Glomerular endothelial cell (primary cell): ENCODE data around the gene TBX1. TPM values are rescaled to one million over a fixed set of nuclear protein-coding genes. Genes with fewer than 3 reads are reported as not detected.

ENCODE experiments used
- DNase-seq: peaks from one replicate; pipeline ENCODE4 v3.0.0-alpha.2; 2011; ENCODE audit warnings: low read depth, low spot score; ENCODE audit errors: extremely low read depth
- total RNA-seq: library from RNA; depleted of rRNA; stranded (reverse); fragments of >200 nt; gene quantifications from 2 replicates; pipeline ENCODE4 v1.2.3, GENCODE V29; 2015

Gene TBX1
- total RNA-seq, 1 donor from 2014 or later, result 3.6 TPM

DNA sequence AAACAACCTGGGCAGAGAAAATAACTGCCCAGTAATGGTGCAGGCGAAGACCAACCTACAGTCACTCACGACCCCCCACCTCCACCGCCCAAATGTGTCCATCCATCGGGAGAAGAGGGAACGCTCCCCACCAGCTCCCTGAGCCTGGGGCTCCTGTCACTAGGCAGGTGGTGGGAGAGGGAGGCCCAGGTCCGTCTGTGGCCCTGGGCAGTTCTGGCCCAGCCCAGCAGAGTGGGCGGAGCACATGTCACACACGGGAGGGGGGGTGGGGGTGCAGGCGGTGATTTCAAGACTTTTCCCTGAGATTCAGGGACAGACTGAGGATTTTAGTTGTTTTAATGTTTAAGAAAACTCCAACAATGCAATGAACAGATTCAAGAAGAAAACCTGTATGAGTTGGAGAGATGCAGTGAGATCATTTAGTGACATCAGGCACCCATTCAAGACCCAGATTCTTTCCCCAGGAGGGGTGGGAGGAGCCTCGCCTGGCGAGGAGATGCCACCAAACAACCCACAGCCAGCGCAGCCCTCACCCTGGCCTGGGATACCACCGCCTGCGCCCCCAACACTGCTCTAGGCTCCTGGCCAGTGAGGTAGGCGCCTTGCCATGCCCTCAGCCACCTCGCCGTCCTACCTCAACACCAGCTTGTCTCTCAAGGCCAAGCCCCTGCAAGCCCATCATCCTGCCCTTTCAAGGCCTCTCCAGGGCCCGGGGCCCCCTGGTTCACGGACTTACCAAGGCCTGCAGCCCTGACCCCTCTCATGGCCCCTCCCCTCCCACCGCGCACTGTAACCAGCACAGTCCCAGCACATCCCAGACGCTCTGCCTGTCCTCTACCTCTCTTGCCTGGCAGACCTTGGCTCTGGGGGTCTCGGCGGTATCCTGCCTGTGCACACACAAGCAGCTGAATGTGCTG, 36.8 kb downstream of the TBX1 start:
- DNase-seq, result no peak

DNA sequence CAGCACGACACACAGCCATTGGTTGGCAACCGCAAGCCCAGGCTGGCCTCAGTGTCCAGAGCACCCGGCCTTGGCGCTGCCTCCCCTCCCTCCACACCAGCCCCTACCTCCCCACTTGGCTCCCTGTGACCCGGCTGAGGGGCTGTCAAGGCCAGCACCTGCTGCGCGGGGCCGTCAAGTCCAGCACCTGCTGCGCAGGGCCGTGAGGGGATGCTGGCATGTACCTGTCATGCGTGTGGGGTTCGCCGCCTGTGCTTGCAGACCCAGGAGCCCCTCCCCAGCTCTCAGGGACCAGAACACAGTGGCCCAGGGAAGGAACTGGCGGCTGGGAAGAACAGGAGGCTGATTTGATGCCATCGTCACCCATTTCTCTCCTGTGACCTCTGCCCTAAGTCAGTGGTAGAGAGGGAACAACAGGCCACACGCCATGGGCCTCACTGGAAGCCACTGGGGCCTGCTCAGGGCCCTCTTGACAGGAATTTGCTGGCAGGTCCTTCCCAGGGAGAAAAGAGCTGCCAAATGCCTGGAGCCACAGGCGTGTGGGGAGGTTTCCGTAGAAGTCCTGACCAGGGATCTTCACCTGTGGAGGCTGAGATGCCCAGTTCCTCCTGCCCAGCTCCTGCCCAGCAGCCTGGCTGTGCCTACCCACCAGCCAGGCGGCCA, 37.6 kb downstream of the TBX1 start:
- no peak for DNase-seq

DNA sequence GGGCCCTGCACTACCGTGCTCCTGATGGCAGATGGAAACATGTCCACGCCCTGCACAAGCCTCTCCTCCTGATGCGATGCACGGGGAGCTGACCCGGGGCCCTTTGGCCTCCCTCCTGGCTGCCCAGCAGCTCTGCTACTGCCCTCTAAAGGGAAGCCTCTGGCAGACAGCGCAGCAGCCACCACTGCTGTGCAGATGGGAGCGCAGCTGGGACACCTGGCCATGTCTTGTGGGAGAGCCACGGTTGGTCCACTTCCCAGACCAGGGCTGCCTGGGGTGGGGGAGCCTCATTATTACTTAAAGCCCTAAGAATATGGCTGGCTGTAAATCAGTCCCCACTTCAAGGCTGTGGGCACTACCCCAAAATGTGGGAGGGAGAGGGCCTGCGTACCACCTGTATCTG, 38.3 kb downstream of the TBX1 start:
- DNase-seq, result no peak

DNA sequence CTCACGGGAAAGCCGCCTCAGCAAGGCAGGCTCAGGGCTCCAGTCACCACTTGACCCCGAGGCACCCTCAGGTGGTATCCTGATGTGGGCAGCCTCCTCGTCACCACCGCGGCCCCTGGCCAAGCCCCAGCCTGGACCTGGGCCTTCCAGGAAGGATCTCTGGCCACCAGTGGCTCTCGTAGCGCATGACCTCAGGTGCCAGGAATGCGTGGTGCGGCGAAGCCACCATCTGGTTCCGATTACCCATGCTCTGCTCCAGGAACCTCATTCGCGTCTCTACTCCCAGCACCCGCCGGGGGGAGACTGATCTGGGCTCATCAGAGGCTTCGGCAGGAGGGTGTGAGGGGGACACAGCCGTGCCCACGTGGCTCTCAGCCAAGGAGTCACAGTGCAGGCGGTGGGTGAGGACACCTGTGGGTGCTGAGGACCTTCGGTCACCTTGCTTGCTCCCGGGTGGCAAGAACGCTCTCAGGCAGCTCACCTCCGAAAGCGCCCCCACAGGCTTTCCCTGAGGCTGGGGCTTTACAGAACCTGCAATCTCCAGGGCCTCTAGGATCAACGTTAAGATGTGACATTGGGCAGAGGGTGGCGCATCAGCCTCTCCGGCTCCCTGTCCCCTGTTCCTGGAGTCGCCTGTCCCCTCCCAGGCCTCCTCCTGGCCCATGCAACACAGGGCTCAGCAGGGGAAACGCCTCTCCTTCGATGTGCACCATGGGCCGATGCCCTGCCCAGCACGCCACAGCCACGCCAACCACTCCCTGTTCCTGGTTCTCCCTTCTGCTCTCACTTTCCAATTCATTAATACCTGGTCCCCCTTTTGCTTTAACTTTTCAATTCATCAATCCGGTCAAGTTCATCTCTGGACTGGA, 39.0 kb downstream of the TBX1 start:
- DNase-seq, result no peak

DNA sequence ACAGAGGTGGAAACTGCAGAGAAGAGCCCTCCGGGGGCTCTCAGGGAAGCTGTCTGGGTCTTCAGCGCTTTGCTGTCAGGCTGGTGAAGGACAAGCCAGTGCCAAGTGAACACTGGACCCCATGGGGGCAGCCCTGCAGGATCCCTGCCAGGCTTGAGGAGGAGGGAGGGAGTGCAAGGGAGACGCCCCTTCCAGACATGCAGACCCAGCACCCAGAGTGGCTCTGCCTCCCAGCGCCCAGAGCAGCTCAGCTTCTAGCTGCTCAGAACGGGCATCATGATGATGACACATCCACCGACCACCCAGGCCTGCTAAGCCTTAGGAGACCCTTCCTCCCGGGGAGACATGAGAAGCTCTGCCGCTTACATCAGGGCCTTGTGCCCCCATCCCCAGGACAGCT, 39.7 kb downstream of the TBX1 start:
- no peak for DNase-seq

DNA sequence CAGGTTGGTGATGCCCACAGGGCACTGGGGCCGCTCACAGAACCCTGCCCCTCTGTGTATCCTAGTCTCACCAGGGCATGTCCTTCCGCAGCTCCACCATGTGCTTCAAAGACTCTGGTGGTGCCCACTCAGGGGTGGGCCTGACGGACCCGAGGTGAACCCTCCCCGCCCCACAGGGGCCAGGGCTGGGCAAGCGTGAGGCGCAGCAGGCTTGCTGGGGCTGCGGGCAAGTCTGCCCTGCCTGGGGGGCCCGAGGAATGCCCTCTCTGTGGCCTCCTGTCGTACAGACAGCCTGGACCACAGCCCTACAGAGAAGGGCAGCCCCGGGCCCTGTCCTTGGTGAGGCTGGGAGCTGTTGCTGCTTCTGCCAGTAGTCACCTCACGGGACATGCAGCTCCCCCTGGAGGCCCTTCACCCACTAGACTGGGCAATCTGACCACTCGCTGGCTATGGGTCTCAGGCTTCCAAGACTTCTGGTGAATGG, 40.2 kb downstream of the TBX1 start:
- no peak for DNase-seq

DNA sequence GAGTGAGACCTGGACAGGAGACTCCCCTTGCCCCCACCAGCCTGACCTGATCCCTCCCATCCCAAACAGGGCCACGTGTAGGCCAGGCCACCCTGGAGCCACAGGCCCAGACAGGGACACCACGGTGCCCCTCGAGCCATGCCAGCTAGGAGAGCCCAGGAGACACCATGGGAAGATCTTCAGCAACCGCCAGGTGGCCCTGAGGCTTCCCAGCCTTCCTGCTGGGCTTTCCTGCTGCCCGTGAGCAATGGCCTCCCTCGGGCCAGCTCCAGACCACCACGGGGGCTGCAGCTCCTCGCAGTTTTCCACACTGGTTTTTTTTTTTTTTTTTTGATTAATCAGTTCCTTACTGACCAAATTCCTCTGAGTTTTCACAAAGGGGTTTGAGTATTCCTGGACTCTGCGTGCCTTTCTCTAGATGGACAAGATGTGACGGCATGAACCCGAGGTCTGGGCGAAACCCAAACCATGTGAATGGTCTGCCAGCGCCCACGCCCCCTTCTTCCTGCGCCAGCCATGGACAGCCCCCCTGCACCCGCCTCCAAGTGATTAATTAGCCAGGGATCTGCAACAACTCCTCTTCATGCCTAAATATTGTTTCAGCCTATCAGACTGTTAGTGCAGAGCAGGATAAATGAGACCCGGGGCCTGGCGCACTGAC, 40.9 kb downstream of the TBX1 start:
- no peak for DNase-seq

DNA sequence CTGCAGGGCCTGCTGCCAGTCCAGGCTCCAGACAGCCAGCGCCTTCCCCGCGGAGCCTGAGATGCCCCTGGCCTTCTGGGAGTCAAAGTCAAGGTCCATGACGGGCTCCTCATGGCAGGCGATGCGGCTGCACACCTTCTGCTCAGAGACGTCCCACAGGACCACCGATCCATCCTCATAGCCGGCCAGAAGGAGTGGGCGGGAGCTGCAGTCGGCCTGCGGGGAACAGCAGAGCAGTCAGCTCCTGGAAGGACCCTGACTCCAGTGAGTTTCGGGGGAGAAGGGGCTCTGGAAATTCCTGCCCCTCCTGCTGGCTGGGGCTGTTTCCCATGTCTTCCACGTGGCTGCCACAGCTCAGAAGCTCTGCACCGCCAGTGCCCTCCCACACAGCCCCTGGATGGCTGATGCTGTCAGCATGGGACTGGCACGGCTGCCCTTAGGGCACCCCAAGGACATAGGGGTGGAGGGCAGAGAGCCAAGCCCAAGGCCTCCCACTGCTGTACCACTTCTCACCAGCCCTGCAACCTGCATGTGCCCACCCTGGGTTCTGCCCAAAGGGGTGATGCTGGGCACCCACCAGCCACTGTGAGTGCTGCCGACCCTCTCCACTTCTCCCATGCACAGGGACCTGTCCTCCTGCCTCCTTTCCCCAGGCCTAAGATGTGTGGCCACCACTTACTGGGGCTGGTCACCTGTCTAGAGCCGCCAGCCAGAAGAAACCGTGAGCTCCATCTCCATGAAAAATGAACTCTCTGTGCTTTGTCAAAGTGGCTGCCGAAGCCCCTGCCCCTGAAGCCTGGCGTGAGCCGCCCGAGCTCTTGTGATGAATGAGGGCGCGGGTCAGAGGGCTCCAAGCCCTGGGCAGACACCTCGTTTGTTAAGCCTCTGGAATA, 41.7 kb downstream of the TBX1 start:
- no peak for DNase-seq

DNA sequence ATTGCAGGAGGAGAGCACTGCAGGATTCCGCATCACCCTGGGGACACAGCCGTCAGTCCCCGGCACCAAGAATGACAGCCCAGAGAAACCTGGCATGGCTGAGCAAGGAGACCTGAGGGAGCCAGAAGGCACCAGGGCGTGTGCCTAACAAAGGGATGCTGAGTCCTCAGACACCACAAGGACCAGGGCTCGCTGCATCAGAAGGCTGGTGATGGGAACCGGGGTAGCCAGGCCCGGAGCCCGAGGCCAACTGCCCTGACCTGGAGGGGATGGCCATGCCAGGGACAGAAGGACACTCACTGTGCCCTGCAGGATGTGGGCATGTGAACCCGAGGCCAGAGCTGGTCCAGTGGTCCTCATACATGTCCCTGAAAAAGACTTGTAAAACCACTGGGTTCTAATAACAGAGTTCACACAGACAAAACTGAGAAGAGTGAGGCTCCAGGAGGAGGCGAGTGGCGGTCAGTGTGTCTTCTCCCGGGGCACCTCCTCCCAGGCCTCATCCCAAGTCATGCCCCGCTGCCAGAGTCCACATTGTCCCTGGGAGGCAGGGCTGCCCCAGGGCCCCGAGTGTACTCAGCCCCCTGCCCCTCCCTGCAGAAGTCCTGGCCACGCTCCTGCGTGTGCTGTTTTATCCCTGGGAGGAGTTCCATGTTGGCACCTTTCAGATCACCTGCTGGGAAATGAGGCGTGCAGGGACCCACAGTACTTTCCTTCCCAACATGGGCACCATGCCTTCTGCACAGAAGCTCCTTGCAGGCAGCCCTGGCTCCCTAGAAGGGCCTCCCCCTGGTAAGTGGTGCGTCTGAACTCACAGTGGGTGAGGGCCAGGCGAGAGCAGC, 42.5 kb downstream of the TBX1 start:
- no peak for DNase-seq

DNA sequence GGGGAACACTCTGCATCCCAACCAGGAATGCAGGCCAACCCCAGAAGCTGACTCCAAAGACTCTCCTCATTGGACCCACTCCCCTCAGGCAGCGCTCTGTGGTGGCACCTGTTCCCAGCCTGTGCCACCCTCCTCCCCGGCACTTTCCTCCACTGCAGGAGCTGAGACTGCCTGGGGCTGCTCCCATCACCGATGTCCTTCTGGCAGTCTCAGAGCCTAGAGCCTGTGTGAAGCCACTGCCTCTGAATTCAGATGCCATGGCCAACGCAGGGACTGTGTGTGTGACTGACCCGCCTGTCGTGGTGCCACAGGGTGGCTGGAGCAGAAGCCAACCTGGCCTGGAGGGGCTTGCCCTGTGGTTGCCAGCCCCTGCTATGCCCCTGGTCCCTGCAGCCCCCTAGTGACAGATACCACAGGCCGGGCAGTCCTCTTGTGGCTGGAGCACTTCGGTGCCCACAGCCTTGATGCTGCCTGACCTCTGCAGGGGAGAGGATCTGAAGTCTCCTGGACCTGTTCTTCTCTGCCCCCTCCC, 43.2 kb downstream of the TBX1 start:
- no peak for DNase-seq

DNA sequence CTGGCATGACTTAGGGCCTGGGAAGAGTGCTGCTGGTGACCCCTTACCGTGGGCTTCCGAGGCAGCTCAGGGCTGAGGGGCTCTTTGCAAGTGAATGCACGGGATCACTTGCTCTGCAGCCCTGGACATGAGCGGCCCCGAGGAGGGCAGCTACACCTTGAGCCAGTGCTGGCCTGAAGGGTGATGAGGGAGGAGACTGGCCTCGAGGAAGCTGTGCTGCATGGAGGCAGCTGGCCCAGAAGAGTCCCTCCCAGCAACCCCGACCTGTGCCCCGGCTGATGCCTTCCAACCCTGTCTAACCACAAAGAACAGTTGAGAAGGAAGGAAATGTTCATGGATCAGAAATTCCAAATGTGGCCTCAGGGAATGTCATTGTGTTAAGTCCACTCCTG, 45.2 kb downstream of the TBX1 start:
- no peak for DNase-seq

DNA sequence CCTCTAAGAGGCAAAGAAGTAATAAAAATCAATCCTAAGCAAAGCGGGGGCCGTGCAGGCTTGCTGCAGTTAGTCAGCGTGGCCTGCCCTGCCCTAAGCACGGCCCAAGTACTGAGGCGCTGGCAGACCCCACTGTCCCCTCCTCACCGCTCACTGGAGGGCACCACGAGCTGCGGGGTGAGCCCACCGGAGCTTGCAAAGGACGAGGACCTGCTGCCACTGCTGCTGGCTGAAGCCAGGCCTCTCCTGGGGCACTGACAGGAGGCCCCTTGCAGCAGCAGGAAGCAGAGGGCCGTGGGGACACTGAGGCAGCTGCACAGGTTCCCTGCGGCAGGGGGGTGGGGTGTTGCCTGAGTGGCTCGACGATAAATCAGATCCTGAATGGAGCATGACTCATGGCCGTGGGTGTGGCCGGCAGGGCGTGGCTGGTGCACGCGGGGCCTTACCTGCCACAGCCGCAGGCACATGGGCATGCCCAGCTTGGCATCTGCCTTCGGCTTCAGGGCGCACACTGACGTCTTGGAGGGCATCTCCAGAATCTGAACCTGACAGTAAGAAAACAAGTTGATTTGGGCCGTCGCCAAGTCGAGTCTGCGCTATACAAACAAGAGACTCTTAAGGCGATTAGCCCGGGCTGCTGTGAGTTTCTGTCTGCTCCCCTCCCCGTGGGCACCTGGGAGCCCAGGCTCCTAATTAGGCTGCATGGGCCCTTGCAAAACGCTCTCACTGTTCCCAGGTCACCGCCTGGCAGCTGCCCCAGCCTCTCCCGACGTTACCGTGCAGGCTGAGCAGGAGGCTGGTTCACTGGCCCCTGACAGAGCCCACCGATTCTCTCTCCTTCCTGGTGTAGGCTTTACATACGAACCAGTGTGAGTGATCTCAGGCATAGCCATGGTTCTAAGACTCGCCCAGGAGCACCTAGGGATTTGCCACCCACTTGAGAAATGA, 45.9 kb downstream of the TBX1 start:
- DNase-seq, result no peak

DNA sequence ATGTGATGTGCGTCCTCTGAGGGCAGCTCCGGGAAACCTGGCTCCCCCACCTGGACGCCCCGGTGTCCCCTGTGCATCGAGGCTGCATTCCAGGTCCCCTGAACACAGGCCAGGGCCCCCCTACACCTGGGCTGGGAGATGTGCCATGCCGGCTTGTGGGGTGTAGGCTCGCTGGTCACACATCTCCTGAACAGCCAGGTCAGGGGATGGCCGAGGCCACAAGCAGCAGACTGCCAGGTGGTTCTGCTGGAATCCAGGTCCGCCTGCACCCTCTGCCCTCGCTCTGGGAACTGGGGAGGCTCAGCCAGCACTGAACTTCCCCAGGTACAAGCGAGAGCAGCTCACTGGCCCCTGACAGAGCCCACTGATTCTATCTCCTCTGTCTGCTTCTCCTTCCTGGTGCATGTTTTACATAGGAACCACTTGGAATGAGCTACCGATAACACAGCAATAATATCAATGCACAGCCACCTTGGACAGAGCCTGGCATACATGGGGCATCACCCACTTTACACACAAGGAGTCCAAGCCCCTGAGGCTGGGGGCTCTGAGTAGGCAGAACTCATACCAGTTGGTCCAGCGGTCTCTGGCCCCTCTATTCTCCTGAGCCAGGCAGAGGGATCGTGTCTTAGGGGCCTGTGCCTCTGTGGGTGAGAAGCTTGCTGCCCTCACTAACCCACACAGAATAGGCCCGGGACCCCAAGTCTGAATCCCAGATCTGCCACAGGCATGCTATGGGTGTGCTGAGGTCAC, 46.8 kb downstream of the TBX1 start:
- DNase-seq, result no peak

DNA sequence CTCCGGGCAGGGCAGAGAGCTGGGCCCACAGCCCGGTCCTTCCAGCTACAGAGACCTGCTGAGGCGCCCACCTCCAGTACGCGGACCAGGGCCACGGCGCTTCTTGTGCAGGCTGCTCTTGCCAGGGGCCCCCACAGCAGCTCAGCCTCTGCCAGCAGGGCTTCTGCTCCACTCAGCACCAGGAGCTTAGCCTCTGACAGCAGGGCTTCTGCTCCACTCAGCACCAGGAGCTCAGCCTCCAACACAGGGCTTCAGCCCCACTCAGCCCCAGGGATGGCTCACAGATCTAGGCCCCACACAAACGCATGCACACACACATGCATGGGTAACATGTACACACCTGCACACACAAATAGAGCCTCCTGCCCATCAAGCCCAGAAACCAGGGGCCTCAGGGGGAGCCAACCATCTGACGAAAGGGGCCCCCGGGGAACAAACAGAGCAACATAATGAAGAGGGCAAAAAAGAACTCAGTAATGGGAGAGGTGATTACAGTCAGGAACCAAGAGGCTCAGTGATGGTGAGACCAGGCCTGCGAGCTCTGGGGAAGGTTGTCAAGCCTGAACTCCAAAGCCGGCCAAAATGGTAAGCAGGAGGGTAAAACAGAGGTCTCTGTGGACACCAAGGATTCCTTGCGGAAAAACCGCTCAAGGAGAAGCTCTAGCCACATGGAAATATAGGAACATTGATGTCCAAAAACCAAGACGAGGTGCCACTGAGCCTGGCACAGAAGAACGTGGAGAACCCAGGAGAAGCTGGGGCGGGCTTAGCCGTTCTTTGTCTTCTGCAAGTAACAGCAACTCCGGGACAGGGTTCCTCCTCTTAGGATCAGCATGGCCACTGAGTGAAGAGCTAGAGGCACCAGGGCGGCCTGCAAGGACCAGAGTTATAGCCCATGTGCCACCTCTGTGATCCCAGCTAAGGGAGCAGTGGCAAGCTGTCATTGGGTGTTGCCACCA, 47.6 kb downstream of the TBX1 start:
- DNase-seq, result no peak

DNA sequence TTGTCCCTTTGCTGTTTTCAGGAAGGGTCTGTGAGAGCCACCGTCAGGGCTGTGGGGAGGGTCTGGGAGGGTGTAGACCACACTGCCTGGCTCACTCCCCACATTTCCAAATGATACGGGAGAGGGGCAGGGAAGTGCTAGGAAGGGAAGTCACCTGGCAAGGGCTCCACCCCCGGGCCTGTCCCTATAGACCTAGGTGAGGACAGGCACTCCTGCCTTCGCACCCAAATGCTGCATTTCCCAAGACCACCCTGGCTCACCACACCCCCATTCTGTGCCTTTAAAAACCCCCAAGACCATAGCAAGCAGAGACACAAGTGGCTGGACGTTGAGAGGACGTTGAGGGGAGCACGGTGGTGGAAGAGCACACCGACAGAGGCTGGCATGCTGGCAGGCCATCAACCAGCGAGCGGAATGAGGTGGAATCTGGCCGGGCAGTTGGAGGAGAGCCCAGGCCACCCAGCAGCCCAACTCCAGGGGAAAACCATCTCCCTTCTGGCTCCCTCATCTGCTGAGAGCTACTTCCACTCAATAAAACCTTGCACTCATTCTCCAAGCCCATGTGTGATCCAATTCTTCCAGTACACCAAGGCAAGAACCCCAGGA, 48.4 kb downstream of the TBX1 start:
- DNase-seq, result no peak
